ENCODE results near the gene TNKS1BP1.
"Not testable (repeated sequence)": the region's sequence is repeated elsewhere in the genome, so short reads cannot be mapped to it uniquely, and the experiment has no call there.

TNKS1BP1 gene

DNA sequence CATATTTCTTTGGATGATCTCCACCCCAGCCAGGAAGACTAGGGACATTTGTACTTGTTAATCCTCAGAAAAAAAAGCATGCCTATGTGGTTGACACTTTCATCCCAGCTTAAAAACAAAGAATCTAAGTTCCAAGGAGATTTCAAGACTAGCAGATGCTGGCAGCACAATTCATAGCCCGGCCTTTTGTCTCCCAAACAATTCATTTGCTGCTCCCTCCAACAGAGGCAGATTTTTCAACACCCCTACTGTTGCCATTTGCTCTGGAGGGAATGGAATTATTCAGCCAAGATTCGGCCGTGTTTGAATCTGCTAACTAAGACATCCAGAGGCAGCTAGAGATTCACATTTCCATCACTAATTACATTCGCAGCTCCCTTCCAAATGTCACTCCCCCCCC, 28.7 kb upstream of the TNKS1BP1 start:
- DNase-seq (ENCODE audit: low spot score) = no peak

DNA sequence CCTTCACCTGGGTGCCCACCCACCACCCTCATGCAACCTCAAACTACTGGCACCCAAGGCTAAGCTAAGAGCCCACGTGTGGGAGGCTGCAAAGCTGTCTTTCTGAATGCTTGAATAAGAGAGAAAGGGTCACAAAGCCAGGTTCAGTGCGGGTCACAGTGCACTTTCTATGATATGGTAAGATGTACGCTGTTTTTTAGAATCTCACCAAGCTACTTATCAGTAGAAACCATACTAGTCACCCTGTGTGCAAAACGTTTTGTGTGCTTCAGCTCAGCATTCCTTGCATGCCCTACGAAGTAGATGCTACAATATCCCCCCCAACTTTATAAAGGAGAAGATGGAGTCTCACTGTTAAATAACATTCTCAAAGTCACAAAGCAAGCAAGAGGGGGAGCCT, 28.3 kb upstream of the TNKS1BP1 start:
- DNase-seq (ENCODE audit: low spot score) = no peak

DNA sequence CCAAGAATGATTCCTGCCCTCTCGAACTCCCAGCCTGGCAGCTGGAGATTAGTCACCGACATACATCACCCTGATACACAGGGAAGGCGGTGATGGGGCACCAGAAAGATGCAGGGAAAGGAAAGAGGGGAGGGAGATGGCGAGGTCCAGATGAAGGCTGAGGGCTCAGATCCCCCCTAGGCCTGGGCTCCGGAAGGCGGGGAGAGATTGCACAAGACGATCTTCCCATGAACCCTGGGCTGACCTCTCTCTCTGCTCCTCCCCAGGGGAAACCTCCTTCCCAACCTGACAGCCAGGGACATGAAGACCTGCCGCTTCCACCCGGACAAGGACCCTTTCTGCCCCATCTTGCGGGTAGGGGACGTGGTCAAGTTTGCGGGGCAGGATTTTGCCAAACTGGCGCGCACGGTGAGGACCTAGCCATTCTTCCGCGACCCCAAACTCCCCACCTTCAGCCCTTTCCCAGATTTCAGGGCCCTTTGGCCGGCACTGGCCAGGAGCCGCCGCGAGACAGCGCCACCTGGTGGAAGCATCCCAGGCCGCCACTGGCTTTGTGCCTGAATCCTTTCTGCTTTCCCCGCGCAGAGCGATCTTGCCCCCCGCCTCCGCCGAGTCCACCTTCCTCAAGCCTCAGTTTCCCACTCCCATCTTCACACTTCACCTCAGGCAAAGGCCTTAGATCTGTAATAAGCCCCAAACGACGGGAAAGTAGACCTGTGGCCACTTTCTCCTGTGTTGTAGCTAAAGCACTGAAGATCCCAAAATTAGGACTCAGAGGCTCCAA, 24.9 kb upstream of the TNKS1BP1 start:
- DNase-seq (ENCODE audit: low spot score) = peak; percentile 60

DNA sequence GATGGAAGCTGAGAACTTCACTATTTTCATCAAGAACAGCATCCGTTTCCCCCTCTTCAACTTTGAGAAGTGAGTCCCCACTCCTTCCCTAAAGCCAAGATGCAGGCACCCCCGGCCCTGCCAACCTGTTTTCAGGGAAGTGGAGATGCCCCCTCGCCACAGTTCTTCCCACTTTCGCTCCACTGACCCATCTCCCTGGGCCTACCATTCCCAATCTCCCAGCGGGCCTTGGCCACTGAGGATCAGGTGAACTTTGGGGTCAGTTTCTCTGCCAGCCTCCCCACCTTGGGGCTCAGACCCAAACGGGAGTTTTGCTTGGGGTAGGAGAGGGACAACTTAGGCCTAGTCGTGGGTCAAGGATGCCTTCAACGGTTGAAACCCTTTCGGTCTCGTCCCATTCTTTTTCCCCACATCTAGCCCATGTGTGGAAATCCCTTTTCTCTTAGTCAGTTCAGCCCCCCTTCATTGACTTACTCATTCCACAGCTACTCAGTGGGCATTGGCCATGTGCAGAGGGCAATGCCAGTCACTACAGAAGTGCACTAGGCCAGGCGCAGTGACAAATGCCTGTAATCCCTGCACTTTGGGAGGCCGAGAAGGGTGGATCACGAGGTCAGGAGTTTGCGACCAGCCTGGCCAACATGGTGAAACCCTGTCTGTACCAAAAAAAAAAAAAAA, 24.0 kb upstream of the TNKS1BP1 start:
- no peak for DNase-seq (ENCODE audit: low spot score)

DNA sequence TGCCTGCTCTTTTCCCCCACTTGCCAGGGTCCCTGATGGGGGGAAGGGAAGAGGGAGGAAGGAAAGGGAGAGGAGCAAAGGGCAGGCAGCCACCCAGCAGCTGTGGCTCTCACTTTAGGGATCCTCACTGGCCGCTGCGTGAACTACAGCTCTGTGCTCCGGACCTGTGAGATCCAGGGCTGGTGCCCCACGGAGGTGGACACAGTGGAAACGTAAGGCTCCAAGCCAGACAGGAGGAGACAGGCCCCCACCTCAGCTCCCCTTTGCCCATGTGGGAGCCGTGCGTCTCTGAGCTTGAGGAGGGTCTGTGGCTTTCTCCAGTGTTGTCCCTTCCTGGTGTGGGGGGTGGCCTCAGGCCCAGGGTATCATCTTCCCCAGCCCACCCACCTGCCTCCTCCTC, 23.3 kb upstream of the TNKS1BP1 start:
- DNase-seq (ENCODE audit: low spot score) = no peak

DNA sequence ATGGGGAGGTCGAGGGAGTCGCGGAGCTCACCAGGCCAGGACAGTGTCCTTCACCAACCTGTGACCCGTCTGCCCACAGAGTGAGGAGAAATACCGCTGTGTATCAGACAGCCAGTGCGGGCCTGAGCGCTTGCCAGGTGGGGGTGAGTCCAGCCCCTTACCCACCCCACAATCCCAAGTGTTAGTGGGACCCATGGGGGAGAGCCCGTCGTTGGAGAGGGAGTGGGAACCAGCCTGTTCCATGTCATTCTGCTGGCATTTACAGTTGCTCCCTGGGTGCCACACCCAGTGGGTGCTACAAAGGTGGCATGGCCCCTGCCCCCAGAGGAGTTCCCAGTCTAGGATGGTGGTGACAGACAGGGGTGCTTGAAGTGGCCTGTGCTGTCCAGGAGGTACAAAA, 22.6 kb upstream of the TNKS1BP1 start:
- no peak for DNase-seq (ENCODE audit: low spot score)

DNA sequence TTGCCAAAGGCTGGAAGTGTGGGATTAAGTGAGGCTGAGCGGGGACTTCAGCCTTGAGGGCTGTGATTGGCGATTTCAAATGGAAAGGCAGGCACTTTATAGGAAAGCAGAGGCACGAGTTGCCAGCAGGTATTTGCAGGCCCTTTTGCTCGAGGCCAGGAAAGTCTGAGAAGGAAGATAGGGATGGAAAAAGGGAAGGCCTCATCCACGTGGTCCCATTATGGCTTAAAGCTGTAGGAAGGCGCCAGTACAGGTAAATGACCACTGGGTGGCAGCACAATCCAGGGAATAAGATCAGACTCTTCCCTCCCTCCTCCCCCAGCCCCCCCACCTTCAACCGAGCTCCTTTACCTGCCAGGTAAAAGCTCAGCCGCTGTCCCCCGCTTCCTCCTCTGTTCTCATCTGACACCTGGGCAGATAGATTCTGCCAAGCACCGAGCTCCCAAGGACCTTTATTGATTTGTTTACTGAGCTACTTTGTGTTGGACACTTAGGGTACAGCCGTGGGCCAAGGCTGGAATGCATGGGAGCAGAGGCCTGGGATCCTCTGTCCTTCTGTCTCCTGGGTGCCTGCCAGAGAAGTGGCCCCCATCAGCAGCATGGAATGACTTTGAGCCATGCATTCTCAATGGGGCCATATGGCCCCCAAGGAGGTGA, 20.9 kb upstream of the TNKS1BP1 start:
- peak; percentile 95 for DNase-seq (ENCODE audit: low spot score)

DNA sequence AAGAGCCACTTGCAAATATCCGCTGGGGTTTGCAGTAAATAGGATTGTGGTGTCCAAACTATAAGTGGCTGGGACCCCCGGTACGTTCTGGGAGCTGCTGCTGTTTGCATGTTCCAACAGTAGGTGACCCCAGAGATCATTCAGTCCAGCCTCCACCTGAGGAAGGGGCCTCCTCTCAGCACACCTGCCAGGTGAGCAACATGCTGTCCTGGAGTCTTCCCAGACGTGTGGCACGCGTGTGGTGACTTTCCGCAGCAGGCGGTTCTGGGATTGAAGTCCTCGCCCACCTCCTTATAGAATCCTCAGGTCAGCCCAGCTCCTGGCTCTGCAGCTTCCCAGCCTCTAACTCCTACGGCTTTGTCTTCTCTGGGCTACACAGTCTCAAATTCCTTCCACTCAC, 20.1 kb upstream of the TNKS1BP1 start:
- no peak for DNase-seq (ENCODE audit: low spot score)

DNA sequence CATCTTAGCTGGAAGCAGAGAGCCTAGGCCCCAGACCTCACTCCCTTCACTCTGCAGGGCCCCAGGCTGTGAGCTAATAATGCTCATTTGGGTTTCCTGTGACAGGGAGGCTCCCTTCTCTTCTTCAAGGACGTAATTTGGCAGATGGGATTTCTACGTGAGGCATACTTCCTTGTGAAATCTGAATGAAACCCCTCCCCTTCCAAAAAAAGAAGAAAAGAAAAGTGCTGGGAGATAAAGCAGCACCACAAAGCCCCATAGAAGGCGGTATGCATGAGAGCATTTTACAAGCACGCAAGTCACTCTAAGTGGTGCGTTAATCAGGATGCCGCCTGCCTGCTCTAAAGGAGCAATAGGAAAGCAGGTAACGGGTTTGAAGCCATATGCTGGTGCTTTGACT, 19.1 kb upstream of the TNKS1BP1 start:
- no peak for DNase-seq (ENCODE audit: low spot score)

DNA sequence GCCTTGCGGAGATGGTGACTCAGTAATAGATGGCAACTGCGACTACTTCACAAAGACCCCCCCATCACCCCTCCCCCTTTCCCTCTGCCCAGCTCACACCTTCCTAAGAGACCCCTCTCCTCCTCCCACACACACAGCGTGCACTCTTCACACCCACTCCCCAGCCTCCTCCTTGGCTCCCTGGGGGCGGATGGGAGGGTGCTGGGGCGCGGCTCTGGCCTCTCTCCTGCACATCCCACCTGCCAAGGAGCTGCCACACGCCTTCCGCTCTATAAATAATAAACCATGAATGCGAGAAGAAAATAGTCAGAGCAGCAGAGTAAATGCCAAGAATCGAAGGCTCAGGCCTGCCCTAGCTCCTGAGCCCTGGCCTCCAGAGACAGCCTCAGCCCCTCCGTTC, 17.9 kb upstream of the TNKS1BP1 start:
- DNase-seq (ENCODE audit: low spot score) = no peak

DNA sequence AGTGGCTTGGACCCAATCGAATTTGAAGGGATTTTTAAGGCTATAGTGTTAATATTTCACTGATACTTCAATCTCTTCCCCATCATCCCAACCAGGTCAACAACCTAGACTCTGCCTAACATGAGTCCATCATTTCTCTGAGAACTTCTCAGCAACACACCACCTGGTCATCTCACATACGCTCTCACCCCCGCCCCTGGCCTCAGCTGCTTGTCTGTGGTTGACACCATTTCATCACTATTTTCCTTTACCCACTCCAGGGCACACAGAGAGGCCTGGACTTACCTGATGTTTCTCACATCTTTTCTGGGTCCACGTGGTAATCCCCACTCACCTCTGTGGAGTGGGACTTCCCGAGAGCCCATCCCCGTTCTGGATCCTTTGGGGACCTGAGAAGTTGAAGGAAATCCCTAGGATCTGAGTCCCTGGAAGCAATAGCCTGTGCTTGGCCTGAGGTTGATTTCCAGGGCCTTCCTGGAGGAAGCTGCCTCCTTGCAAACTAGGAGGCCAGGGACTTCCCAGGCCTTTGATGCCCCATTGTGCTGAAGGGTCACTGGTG, 16.6 kb upstream of the TNKS1BP1 start:
- no peak for DNase-seq (ENCODE audit: low spot score)

DNA sequence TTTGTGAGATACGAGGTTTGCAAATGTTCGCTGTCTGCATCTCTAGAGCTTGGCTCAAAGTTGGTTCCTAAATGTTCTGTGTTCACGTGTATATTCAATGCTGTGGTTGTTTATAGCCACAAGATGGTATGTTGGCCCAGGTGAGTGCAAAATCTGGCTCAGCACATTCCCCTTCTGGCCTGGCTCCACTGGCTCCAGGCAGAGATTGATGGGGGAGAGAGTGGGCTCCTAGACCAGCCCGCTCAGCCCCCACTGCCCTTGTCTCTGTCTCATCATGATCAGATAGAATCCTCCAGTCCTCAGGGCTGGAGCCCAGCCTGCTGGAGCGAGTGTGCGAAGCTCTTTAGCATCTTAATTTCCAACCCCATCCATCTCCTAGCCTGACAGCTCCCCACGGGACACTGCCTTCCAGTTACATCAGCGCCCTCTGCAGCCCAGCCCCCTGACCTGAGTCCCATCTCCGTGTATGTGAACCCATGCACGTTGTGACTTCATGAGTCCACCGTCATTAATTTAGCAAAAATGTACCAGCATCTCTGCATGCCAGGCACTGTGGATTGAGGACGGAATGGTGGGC, 15.4 kb upstream of the TNKS1BP1 start:
- no peak for DNase-seq (ENCODE audit: low spot score)

DNA sequence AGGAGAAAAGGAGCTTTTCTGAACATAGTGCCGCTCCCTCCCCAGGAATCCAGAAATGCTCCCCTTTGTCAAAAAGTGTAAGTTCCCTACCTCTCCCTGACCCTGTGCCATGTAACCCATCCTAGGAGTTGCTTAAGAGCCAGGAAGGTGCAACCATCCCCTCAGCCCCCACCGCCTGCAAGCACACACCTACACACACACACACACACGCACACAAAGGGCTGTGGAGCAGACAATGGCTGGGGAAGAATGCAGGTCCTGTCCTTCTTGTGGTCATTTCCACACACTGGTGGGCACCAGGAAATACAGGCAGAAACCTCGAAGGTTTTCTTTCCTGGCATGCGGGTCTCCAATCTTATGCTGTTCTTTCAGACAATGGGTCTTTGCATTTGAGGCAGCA, 14.6 kb upstream of the TNKS1BP1 start:
- DNase-seq (ENCODE audit: low spot score) = peak; percentile 42

DNA sequence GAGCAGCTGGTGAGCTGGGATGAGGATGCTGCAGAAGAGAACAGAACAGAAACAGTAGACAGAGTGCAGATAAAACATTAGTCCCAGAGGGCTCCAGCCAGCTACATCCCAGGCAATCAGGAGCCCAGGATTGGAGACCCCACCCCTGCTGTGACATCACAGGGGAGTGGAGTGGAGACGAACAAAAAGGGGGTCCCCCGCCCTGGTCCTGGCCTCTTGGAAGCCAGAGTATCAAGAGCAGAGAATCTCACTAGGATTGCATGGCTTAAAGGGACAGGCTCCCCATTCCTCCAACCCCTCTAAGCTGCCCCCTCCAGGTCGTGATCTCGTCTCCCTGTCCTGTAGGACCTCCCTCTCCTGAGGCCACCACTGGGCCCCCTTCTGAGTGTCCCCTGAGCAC, 13.4 kb upstream of the TNKS1BP1 start, which contains the start of gene P2RX3:
Gene P2RX3 (plus strand): TSS at position 211 of the 400 bp plus-strand sequence. CDS start 199 bp downstream, outside the sequence.
- no peak for DNase-seq (ENCODE audit: low spot score)

DNA sequence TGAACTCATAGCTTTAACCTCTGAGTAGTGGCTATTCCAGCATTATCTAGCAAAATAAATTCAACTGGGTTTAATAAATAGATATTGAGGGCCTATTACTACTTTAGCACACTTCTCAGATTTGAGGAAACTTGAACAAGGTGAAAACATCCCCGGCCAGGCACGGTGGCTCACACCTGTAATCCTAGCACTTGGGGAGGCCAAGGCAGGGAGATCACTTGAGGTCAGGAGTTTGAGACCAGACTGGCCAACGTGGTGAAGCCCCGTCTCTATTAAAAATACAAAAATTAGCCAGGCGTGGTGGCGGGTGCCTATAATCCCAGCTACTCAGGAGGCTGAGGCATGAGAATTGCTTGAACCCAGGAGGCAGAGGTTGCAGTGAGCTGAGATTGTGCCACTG, 12.1 kb upstream of the TNKS1BP1 start:
- DNase-seq (ENCODE audit: low spot score) = not testable (repeated sequence)

DNA sequence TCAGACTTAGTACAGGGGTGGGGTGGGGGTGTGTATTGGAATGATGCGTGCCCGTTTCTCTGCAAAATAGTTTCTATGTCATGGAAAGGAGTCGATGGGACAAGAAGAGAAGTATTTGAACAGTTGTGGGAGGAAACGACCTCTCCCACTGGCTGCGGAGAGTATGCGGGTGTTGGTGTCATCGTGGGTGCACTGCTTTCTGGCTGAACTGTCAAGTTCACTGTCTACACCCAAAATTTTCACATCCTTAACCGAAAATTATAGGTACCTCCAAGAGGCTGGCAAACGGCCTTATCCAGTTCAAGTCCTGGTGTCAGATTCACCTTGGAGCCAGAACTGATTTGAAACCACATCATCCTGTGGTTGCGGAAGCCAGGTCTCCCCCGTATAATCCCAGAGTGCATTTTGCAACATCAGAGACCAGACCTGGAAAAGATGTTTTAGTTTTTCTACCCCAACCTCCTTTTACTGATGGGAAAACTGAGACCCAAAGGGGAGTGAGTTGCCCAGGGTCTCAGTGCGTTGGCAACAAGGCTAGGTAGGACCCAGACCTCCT, 11.4 kb upstream of the TNKS1BP1 start:
- DNase-seq (ENCODE audit: low spot score) = no peak

DNA sequence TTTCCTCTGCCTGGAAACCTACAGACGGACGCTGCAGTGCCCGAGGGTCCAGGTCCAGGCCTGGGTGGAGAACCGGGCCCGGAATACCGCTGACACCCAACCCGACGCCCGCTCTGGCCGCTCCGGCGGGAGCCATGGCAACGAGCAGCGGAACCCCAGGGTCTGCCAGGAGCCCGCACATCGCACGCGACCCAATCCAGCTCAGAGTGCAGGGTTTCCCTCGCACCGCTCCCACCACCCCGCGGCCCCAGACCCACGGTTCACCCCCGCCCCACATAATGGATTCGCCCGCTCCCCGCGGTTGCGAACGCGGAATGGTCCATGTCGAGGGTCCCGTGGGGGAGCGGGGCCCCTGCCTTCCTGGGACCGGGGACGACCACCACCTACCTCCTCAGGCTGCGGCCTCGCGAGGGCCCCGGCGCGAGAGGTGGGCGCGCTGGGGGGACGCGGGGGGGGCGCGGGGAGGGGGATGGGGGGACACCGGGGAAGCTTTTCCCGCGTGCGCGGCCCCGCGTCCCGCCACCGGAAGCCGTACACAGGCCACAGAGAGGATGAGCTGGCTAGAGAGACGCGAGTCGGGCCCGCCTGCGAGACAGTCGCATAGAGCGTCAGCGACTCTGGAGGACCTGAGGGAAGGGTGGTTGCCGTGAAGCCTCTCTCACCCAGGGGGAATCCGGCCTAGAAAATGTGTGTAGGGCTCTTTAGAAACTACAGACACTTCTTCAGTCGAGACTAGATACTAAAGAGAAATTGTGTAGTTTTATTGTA, 10.8 kb upstream of the TNKS1BP1 start, which contains the start of gene SSRP1:
Gene SSRP1 (minus strand): TSS at position 550 of the 768 bp plus-strand sequence. CDS start 771 bp downstream, outside the sequence.
- peak; percentile 84 for DNase-seq (ENCODE audit: low spot score)

DNA sequence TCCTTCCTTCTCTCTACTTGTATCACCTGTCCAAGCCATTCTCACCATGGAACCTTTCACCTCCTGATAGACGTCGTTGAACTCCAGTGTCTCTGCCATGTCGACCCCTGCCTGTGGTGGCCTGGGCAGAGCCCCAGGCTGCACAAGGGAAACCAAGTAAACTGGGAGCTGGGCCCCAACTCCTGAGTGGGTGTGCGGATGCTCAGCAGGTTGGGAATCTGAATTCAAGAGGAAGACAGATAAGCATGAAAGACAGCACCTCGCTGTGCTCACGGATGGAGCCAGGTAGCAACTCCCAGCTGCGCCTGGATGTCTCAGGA, 10.2 kb upstream of the TNKS1BP1 start:
- no peak for DNase-seq (ENCODE audit: low spot score)

DNA sequence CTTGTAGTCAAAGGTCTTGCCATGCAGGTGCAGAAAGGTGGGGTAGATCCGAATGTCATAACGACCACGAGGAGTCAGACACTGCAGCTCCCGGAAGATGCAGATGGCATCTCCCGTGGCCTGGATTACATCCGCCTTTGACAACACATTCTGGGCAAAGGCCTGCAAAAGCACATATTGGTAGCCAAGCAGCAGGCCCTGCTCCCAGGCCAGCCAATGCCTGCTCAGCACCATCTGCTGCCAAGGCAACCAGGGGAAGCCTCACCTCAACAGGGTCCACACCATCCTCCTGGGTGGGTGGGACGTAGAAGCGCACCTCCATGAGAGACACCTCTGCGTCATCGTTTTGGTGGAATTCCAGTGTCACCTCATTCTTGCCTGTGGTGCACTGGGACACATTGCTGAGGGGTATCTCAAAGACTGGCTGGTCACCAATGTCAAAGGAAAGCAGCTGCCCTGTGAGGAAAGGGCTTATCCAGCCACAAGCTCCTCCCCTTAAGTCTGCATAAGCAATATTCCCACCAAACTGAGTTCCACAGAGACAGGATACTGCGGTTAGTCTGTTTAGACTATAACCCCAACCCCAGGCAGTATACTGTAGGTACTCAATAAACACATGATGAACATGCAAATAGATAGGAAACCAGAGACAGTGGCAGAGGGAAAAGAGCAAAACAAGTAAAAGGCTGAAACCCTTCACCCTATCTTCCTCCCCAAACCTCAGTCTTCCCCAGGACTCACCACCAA, 8.1 kb upstream of the TNKS1BP1 start:
- DNase-seq (ENCODE audit: low spot score) = no peak

DNA sequence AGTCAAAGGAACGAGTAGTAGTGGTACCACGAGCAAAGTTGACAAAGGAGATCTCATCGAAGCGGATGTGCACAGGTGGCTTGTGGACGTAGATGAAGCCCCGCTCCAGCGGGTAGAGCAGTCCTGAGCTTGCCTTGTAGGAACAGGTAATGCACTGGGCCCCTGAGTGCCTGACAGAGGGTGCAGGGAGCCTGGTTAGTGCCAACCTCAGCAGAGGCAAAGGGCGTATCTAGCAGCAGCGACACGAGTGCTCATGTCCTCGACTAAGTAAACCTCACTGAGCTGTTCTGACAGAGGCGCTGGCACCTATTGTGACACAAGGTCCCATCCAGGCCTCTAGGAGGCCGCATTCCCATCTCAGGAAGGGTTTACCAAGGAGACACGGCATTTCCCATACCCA, 7.0 kb upstream of the TNKS1BP1 start:
- no peak for DNase-seq (ENCODE audit: low spot score)

DNA sequence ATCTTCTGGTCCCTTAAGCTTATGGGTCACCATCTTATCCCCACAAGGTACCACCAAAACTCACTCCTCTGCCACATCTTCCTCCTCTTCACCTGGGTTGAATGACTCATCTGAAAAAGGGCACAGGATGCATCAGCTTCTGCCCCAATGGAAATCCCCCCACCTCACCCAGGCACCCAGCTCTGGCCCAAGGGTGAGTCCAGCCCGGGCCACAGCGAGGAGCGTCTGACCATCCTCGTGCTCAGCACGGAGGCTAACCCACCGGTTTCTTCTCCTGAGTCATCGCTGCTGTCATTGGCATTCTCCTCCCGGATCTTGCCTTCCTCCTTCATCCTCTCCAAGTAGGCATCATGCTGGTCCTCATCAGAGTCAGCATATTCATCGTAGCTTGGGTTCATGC, 5.3 kb upstream of the TNKS1BP1 start:
- DNase-seq (ENCODE audit: low spot score) = no peak
